Stimulated activated CD8-positive, alpha-beta memory T cell treated with anti-CD3 and anti-CD28 coated beads, Interleukin-12 subunit alpha, Interleukin-12 subunit beta, amount 100 ng/mL, for 24 hours (primary cell): ENCODE measurements around the gene TAF15.

Experiments
- DNase-seq: peaks from one replicate; pipeline ENCODE4 v3.0.0-alpha.2; 2020; ENCODE audit errors: extremely low read depth

TAF15 gene

DNA sequence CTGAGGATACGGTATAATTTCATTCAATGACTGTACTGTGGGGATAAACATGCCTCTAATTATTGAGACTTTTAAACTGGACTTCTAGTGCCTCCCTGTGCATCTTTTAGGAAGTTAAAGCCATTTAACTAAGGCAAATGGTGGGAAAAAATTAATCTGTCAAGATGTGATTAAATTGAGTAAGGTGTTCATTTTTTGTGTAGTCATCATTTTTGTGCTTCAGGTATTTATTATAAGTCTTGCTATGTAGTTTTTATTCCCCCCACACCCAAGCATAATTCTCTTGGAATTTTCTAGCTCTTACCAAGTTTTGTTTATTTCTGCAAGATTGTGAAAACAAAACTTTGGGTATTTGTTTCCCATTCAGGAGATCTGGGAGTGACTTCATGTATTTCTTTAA is 10.2 kb downstream of the TAF15 start:
- DNase-seq, result no peak

DNA sequence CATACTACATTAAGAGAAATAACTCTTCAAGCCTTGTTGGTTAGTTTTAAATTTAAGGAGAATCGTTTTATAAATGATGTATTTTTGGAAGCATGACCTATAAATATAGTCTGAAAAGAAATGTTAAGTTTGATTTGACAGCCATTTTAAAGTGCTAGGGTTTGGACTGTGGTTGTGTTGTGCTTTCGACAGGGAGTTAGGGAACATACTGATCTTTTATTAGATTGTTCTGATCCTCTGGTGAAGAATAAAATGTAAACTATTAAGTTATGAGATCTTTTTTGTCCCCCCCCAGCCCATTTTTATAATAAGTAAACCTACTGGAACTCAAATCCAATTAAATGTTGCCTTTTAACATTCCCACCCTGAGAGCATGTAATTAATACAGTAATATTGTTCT is 12.0 kb downstream of the TAF15 start:
- no peak for DNase-seq

DNA sequence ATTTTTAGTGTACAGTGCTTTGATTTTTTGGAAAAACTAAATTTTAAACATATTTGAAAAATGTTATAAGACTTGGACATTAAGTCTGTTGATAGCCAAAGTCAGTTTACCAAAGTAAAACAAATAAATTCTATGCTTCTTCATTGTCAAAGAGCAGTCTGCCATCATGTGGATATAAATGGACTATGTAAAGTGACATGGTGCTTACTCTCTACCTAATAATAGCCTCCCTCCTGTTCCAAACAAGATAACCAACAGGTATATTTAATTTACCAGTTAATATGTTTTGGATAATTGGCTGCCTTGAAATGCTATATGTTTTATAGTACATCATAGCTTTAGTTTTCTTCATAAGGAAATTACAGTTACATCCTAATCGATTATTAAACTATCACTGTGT is 15.9 kb downstream of the TAF15 start:
- DNase-seq, result no peak

DNA sequence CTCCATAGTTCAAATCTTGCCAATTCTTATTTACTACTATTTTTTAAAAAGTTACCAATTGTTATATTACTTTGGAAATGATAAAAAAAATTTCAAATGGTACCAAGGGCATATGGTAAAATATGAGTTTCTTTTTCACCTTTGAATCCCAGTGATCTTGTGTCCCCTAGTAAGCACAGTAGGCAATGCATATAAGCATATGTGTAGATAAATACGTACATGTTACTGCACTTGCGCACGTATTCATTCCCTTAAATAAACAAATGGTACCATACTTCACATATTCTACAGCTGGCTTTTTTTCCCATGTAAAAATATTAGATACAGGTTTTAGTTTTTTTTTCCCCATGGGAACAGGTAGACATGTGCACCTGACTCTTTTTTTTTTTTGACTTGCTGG is 31.8 kb downstream of the TAF15 start:
- no peak for DNase-seq

DNA sequence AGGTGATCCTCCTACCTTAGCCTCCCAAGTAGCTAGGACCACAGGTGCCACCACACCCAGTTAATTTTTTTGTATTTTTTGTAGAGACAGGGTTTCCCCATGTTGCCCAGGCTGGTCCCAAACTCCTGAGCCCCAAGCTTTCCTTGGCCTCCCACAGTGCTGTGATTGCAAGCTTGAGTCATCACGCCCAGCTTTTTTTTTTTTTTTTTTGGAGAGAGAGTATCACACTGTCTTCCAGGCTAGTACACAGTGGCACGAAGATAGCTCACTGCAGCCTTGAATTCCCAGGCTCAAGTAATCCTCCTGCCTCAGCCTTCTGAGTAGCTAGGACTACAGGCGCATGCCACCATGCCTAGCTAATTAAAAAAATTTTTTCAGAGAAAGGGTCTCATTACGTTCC is 32.2 kb downstream of the TAF15 start:
- no peak for DNase-seq

DNA sequence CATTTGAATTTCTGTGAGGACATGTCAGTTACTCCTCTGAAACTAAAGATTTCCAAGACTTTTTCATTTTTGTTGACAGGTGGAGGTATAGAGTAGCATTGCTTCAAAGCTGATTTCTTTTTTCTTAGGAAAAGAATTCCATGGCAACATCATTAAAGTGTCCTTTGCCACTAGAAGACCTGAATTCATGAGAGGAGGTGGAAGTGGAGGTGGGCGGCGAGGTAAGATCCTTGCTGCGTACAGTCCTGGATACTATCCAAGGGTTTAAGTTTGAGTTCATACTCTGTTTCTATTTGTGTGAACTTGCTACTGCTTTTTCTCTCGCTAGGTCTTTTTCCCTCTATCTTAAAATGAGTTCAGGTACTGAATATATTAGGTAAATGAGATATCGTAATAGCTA is 33.0 kb downstream of the TAF15 start:
- no peak for DNase-seq

DNA sequence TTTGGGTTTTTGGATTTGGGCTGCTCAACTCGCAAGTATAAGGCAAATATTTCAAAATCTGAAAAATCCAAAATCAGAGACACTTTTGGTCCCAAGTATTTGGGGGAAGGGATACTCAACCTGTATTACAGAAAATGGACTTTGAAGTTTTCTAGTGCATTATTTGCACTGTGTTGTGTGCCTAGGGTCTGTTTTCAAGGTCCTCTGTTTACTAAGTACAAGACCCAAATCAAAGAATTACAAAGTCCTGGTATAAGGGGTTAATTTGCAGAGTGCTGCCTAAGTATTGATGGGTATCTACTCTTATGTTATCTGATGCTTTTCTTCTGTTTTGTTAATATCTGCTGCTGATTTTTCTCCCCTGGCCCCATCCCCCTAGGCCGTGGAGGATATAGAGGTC is 34.4 kb downstream of the TAF15 start:
- DNase-seq, result no peak

DNA sequence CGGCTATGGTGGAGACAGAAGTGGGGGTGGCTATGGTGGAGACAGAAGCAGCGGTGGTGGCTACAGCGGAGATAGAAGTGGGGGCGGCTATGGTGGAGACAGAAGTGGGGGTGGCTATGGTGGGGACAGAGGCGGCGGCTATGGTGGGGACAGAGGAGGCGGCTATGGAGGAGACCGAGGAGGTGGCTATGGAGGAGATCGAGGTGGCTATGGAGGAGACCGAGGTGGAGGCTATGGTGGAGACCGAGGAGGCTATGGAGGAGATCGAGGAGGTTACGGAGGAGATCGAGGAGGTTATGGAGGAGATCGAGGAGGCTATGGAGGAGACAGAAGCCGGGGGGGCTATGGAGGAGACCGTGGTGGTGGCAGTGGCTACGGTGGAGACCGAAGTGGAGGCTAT is 35.3 kb downstream of the TAF15 start:
- DNase-seq, result no peak

DNA sequence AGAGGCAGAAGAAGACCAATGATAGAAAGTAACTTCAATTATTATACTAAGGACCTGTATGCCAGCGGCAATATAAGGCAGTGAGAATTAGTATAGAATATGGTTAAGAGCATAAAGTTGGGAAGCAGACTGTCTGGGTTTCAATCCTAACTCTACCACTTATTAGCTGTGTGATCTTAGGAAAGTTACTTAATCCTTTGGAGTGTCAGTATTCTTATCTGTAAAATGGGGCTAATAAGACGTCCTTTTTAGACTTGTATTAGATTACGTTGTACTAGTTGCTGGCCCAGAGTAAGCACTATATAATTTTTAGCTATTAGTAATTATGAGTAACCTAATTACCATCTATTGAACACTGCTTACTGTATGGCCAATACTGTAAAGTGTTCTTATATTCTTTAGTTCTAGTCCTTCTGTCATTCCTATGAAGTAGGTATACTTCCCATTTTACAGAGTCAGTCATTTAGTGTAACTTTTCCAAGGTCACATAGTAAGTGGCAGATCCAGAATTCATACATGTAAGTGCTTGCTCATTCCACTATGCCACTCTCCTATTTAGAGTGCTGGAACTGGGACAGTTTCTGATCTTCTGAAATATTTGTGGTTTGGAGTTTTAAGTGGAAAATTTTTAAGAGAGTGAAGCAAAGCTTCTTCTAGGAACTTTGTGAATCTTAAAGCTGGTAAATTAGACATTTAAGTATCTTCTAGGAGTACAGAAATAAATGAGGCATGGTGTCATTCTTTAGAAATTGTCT is 36.9 kb downstream of the TAF15 start:
- no peak for DNase-seq

DNA sequence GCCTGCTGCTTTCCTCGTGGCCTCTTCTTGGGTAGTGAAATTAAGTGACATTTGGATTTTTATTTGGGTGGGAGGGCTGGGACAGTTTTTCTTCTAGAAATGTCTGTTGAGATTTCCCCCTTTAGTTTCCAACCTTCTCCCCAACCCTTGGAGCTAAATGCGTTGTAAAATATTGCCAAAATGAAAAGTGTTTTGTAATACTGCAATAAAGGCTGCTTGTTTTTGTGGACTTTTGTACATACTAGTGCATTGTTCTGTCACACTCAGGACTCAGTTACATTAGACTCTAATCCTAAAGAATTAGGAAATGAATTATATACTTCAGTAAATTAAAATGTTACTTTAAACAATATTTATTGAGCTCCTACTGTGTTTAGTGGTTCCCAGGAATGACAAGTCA is 37.7 kb downstream of the TAF15 start:
- DNase-seq, result no peak

DNA sequence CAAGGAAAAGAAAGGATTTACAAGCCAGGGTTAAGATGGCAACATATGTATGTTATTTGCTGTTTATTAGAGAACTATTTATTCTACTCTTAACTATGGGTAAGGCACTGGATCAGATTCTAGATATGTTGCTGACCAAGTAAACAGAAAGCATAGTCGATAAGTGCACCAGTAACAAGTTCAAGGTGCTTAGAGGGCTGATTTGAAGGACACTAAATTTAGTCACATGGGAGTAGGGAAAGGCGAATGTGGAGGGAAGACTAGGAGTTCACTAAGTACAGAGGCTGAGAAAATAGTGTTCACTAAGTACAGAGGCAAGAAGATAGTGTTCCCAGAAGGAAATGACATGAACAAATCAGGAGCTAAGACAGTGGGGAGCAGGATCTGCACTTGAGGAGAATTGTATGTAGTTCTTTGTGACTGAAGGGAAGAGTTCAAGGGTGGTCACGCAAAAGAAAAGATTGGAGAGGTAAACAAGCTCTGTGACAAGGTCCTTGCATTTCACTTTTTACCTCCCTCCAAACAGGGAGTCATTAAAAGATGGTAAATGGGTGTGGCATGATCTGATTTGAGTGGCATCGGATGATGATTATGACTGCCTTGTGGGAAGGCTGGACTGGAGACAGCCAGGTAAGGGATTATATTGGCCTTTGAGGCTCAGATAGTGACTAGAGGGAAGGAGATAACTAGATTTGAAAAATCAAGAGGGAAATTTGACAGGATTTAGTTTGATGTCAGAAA is 38.5 kb downstream of the TAF15 start:
- no peak for DNase-seq

DNA sequence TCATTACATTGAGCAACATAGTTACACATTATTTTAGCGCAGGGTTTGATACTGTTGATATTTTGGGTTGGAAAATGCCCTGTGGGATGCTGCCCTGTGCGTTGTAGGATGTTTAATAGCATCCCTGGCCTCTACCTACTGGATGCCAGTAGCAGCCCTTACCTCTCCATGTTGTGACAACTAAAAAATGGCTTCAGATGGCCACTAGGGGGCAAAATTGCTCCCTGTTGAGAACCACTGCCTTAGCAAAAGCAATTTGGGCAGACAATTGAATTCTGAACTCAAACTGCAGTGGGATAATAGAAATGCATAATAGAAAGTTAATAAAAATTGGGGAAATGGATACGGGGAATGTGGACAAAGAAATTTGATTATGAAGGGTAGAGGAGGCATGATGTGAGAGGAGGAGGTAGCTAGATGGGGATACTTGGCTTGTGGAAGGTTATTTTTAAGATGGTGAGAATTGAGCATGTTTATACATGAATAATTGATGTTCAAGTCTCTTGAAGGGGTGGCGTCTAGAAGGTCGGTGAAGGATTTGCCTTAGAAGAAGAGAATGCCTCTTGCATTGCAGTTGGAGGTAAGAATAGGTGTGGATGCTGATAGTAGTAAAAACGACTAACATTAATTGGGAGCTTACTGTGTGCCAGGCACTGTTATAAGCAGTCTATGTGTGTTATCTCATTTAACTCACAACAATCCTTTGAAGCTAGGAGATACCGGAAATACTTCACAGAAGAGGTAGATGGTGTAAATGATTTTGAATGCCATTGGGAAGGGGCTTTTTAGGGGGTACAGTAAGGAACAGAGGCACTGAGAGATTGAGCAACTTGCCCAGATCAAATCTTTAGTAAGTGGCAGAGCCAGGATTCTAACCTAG is 40.4 kb downstream of the TAF15 start:
- DNase-seq, result peak; percentile 14

DNA sequence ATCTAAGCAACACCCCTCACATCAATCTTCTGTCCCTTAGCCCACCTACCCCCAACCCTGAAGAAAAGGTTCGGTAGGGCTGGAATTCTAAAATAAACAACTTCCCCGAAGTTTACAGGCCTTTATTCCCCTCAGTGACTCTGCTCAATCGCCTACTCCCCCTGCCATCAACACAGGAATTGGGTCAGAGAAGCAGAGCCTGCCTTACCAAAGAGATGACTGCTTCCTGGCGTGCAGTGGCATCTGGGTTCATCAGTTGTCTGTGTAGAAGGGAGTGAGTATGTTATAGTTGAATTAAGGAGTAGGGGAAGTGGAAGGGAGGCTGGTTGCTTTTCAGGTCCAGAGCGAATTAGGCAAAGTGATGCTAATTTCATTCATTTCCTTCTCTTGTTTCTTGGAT is 46.7 kb downstream of the TAF15 start:
- no peak for DNase-seq

DNA sequence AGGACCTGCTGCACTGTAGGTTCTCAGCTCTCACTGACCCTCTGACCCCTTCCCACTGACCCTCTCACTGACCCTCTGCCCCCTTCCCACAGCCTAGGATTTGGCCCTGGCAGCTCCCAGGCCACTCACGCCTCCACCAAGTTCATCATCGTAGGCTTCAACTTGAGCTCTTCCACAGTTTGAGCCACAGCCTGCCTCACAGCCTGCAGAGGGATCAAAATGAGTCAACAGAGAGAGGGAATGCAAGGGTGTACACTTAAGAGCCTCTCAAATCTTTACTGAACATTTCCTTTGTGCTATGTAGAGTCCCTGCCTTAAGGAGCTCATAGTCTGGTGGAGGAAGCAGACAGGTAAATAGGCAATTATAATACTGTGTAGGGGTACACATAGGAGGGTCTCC is 47.3 kb downstream of the TAF15 start:
- DNase-seq, result no peak

DNA sequence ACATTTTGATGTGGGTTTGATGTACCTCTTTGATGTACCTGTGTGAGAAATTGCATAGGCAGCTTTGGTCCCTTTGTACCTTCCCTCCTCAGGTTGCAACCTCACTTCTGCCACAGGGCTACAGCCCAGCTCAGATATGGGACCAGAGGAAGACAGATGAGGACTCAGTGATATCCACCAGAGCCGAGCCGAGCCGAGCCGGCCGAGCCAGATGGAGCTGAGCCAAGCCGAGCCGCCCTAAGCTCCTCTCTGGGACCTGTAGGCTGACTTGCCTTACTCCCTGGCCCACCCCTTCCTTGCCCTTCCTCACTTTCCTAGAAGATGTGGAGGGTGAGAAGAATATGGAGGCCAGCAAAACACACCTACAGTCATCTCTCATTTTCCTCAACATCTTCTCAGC is 55.6 kb downstream of the TAF15 start:
- no peak for DNase-seq

DNA sequence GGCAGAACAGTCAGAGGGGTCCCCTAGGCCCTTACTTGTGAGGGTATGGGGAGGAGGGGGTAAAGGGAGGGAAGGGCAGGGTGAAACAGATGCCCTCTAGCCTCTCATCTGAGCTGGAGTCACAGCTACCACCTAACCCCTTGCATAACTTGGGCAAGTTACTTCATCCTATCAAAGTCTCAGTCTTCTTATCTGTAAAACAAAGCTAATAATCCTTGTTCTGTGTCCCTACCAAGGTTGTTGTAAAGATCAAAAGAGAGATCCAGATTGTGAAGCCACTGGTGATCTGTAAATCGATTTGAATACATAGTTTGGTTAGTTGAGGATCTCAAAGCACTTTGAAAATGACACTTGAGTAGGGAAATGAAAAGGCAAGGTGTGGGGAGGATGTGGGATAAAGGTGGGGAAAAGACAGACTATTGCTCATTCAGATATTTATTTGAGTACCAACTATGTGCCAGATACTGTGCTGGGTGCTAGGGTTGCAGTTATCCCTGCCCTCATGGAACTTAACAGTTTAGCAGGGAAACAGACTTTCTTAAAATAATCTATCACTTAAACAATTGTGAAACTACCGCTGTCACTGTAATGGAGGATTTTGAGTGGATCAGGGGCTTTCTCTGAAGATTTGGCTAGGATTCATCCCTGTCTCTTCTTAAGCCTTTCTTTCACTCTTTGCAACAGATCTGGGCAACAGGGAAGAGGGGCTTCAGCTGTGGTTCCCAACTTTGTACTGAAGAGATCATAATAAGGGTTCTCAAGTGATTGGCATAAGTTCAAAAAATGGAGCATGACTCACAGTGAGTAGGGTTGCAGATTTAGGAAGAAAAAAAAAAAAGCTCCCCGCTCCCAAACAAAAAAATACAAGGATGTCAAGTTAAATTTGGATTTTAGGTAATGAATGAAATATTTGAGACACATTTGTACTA is 56.4 kb downstream of the TAF15 start:
- DNase-seq, result no peak

DNA sequence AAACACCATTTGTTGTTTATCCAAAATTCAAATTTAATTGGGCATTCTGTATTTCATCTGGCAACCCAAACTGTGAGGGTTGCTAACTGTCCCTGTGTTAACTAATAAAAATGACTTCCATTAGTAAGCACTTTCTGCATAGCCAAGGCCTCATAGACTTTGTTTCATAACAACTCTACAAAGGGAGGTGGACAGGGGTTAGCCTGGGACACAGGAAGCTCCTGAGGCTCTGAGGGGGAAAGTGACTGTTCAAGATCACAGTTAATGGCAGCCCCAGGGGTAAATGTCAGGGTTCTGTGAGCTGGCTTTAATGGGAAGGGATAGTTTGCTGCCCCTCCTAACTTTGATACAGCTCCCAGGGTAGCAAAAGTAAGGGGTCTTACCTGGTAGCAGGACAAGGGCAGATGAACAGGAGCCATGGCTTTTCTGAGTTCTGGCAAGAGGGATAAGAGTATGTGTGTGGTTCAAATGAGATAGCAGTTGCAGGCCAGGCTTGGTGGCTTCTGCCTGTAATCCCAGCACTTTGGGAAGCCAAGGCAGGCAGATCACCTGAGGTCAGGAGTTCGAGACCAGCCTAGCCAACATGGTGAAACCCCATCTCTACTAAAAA is 57.2 kb downstream of the TAF15 start:
- no peak for DNase-seq

DNA sequence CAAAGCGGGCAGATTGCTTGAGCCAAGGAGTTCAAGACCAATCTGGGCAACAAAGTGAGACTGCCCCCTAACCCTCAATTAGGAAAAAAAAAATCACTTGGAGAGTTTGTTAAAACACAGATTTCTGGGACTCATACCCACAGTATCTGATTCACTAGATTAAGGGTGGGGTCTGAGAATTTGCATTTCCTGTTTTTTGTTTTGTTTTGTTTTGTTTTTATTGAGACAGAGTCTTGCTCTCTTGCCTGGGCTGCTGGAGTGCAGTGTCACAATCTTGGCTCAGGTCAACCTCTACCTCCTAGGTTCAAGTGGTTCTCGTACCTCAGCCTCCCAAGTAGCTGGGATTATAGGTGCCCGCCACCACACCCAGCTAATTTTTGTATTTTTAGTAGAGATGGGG is 58.3 kb downstream of the TAF15 start:
- no peak for DNase-seq

DNA sequence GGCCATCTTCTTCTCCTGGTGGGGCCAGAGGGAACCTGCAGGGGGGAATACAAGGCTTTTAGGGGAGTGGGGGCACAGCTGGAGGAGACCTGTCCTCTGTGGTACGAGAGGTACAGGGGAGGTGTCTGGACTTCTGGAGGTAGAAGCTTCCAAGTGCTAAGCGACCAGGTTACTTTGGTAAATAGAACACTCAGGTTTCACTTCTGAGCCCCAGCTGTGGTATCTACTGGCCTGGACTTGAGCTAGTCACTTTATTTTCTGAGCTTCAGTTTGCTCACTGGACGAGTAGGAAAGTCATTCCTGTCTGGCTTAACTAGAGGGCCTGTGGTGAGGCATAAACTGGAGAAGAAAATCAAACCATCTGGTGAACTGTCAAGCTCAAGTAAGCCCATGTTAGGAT is 59.5 kb downstream of the TAF15 start, which contains the start of gene HEATR9:
HEATR9 (minus strand) TSS at position 155 of the 400 bp plus-strand sequence; CDS start at position 6, 149 bp downstream.
- no peak for DNase-seq

DNA sequence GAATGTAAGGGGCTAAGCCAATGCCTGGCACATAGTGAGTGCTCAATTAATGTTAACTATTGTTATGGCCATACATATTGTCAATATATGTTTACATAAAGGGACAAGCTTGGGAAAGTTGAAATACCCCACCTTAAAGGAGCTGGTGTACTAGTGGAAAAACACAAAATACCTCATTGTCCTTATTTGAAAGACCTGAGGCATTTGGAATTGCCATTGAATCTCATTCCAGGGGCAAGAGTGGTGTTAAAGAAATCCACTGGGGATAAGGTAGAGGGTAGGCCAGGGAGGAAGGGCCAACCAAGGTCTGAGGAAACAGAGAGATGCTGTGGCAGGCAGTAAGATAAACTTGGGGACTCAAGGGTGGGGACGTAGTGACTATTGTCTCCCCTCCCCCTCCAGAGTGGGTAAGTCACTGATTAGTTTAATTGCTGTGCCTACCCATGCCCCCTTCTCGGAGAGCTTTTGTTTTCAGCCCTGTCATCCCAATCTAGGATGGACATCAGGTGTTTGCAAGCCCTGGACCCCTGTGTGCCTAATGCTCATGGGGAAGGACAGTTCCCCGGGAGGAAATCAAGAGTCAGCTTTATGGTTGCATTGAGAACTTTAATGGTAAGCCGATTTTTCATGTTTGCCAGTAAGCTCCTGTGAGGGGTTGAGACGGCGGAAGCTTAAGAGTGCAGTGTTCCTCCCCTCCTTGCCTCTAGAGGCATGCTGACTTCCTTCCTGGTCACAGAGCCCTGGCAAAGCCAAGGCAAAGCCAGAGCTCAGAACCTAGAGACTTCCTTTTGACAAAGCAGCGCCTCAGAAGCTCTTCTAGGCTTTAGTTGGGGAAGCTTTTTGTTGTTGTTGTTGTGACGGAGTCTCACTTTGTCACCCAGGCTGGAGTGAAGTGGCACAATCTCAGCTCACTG is 61.9 kb downstream of the TAF15 start:
- DNase-seq, result no peak
